ENCODE results near the gene RANBP10. TPM values are rescaled to one million over a fixed set of nuclear protein-coding genes. Genes with fewer than 3 reads are reported as not detected.

Gene RANBP10
- total and polyA plus RNA-seq, 2 of the 13 experiments (the other 11 are each of a cell fraction or from before 2014, with no cell fraction given): 9.2 to 22.7 TPM

- H3K27ac ChIP-seq (ENCODE audit: extremely low read length, insufficient read depth, low read length): no peak overlapping the region
- FAIRE-seq (no peak), DNase-seq (ENCODE audit: low spot score) (no peak), ATAC-seq (no peak)
- H3K79me2 ChIP-seq (ENCODE audit: insufficient read depth, low read length): peaks cover under 1% of the 10 kb centered on the region
- H3K36me3 ChIP-seq (replicated peaks in 1 of 2; ENCODE audit: control insufficient read depth in 1 of 2, insufficient read depth in 2 of 2, low read length in 2 of 2): peaks cover 15 to 27% of the 10 kb centered on the region in 2 experiments
- CTCF ChIA-PET (ENCODE audit: low intra/inter-chr PET ratio, low total read pairs): no interaction called here
- no peaks in the 10 kb centered on the region for H3K9me3 ChIP-seq (ENCODE audit: low read length)
- 91% methylated on average over 5 of the region's 5 CpGs for WGBS (ENCODE audit: low lambda C conversion rate)
- in situ Hi-C loops (cut with HindIII; ENCODE audit: extremely low pct_ligation_motif_present, low pct_unique_long_range_greater_than_20kb): no loop called here
- H4K20me1 ChIP-seq (ENCODE audit: insufficient read depth, low read length): no peaks in the 10 kb centered on the region
- no peaks in the 10 kb centered on the region; a peak in 1 of 5 replicates for H3K27me3 ChIP-seq (ENCODE audit: control insufficient read depth in 1 of 2, insufficient read depth in 2 of 2, low read length in 2 of 2)
- H3K4me2 ChIP-seq (ENCODE audit: low read depth, low read length): no peak overlapping the region
- no TSS peak for BruUV-seq (replicated peaks)
- TF ChIP-seq PPARG (CRISPR knock-in tag; conservative IDR thresholded peaks at IDR 0.05) (no peak), HOXA7 (CRISPR knock-in tag; IDR thresholded peaks at IDR 0.05) (no peak), ZNF383 (CRISPR knock-in tag; IDR thresholded peaks at IDR 0.05; ENCODE audit: borderline replicate concordance) (no peak), RFX5 (IDR thresholded peaks at IDR 0.05; ENCODE audit: low read depth, low read length) (no peak), ZNF264 (CRISPR knock-in tag; IDR thresholded peaks at IDR 0.05) (no peak), ZBTB34 (CRISPR knock-in tag; IDR thresholded peaks at IDR 0.05) (no peak), SKI (IDR thresholded peaks at IDR 0.05; ENCODE audit: partially characterized antibody) (no peak), GTF3A (CRISPR knock-in tag; conservative IDR thresholded peaks at IDR 0.05) (no peak), ZNF615 (CRISPR knock-in tag; IDR thresholded peaks at IDR 0.05; ENCODE audit: borderline replicate concordance) (no peak), NR1H2 (CRISPR knock-in tag; IDR thresholded peaks at IDR 0.05; ENCODE audit: borderline replicate concordance, low read depth) (no peak), GTF2F1 (IDR thresholded peaks at IDR 0.05; ENCODE audit: low read length) (no peak), TSC22D2 (CRISPR knock-in tag; IDR thresholded peaks at IDR 0.05; ENCODE audit: borderline replicate concordance) (no peak)
- no peak overlapping the region for H3K9ac ChIP-seq (ENCODE audit: insufficient read depth, low read depth, low read length)
- POLR2A ChIA-PET: interaction anchor here (0.9 kb wide), 1 partner anchor 83 kb away, joined by 3 read pairs; the partner anchor contains the start of genes RANBP10 and TSNAXIP1
- H3K4me3 ChIP-seq (replicated peaks in 1 of 3; ENCODE audit: insufficient read depth in 1 of 3, low read depth in 2 of 3, low read length in 3 of 3): no peak overlapping the region
- no peak overlapping the region for H2AFZ ChIP-seq (ENCODE audit: low read length)
- peaks cover 28% of the 10 kb centered on the region for H3K4me1 ChIP-seq (ENCODE audit: insufficient read depth, low read length)
- intact Hi-C loops (cut with micrococcal nuclease; ENCODE audit: unreplicated experiment): no loop called here
These were observed 82.5 kb downstream of the RANBP10 start for GRCh38 chr16:67723911-67724305.

Measured in HepG2 (cell line).